ENCODE data around the gene CA6. TPM values are rescaled to one million over a fixed set of nuclear protein-coding genes. Genes with fewer than 3 reads are reported as not detected.

CA6 gene
- total RNA-seq, 1 experiment from 2014 or later: not detected

- no peak overlapping the region for H4K5ac ChIP-seq (ENCODE audit: insufficient read length, low read depth, low read length)
- DNase-seq: no peak
- H3K27ac Mint-ChIP-seq: 0 out of 7 replicates have a peak overlapping the region, but pooled peaks of 1 of the 3 experiments have one; percentile 48
- H3K79me1 ChIP-seq (ENCODE audit: insufficient read depth, low read depth, low read length, poor library complexity, severe bottlenecking): no peaks in the 10 kb centered on the region
- no peak overlapping the region for H3K18ac ChIP-seq (ENCODE audit: insufficient read length, low read depth, low read length)
- no peak overlapping the region for H3K23ac ChIP-seq (ENCODE audit: insufficient read length, low read depth, low read length)
- no peak overlapping the region for H2BK20ac ChIP-seq (ENCODE audit: low read depth, low read length, poor library complexity, severe bottlenecking)
- no peaks in the 10 kb centered on the region for H3K23me2 ChIP-seq (ENCODE audit: insufficient read length, low read depth, low read length, poor library complexity, severe bottlenecking)
- H2BK15ac ChIP-seq (ENCODE audit: low read depth, low read length): no peak overlapping the region
- no peak overlapping the region for H2AFZ ChIP-seq (ENCODE audit: low read length)
- no peak overlapping the region for H3K4me2 ChIP-seq (ENCODE audit: insufficient read depth, insufficient read length, low read length)
- H4K8ac ChIP-seq (replicated peaks; ENCODE audit: insufficient read length, low read depth, low read length): no peak overlapping the region
- H3K4ac ChIP-seq (ENCODE audit: low read depth, low read length): no peak overlapping the region
- no peak overlapping the region for H4K91ac ChIP-seq (ENCODE audit: insufficient read length, low read depth, low read length)
- no CpG with 5 or more reads among the region's 10 CpGs for WGBS (ENCODE audit: extremely low coverage, insufficient read length, low lambda C conversion rate)
- no peaks in the 10 kb centered on the region for H4K20me1 ChIP-seq (ENCODE audit: control insufficient read depth, insufficient read depth, insufficient read length)
- H3K36me3 Mint-ChIP-seq (ENCODE audit: insufficient read depth in 1 of 3, low read depth in 3 of 3): no peaks in the 10 kb centered on the region; a peak in 1 of 7 replicates
- no peak overlapping the region for H3T11ph ChIP-seq (ENCODE audit: low read length)
- peaks cover 0 to under 1% of the 10 kb centered on the region in 2 experiments; a peak in 1 of 4 replicates for H3K4me1 Mint-ChIP-seq
- H3K9ac ChIP-seq (ENCODE audit: extremely low read depth, insufficient read length, low read length): no peak overlapping the region
- no peak overlapping the region for H2BK12ac ChIP-seq (ENCODE audit: insufficient read length, low read depth, low read length)
- H3K27me3 ChIP-seq (ENCODE audit: insufficient read depth, low read length): no peaks in the 10 kb centered on the region
- H2BK5ac ChIP-seq (ENCODE audit: insufficient read length, low read length): no peak overlapping the region
- H3K4me3 Mint-ChIP-seq: no peak overlapping the region
- TF ChIP-seq CTCF (conservative IDR thresholded peaks at IDR 0.05): peak; percentile 27; the same call in 1 of the 3 replicates
- no peaks in the 10 kb centered on the region for H3K9me3 Mint-ChIP-seq
- no peak overlapping the region for H2AK5ac ChIP-seq (ENCODE audit: insufficient read length, low read length)
- no peaks in the 10 kb centered on the region for H3K4me1 ChIP-seq (ENCODE audit: insufficient read depth, low read length)
- no peak overlapping the region for H3K27ac ChIP-seq (ENCODE audit: insufficient read length, low read depth, low read length)
- H2BK120ac ChIP-seq (ENCODE audit: low read depth, low read length, poor library complexity, severe bottlenecking): no peak overlapping the region
- no peak overlapping the region for H3K14ac ChIP-seq (ENCODE audit: insufficient read depth, low read length)
- H3K27me3 Mint-ChIP-seq (ENCODE audit: low read depth): no peaks in the 10 kb centered on the region
- H3K9me3 ChIP-seq (ENCODE audit: control insufficient read depth, low read depth, low read length): no peaks in the 10 kb centered on the region
- H3K56ac ChIP-seq (ENCODE audit: insufficient read length, low read depth, low read length): no peak overlapping the region
- no peaks in the 10 kb centered on the region for H3K79me2 ChIP-seq (ENCODE audit: insufficient read depth, low read length)
Observed at GRCh38 chr1:9022773-9023172, 77.1 kb downstream of the CA6 start.

Other genes starting within 250 kb of the CA6 start
- 92.7 and 103 TPM in 2 replicates for gene RERE, start 128.2 kb upstream of the CA6 start, total RNA-seq (2021)
- gene ENO1, start 67.2 kb upstream of the CA6 start, total RNA-seq (2021): 1,781 and 1,786 TPM in 2 replicates
- gene SLC2A7, start 80.6 kb downstream of the CA6 start, total RNA-seq (2021): not detected in 2 replicates
- gene SLC2A5, start 123.8 kb downstream of the CA6 start, total RNA-seq (2021): not detected in 2 replicates
- gene GPR157, start 183.2 kb downstream of the CA6 start, total RNA-seq (2021): 3.8 and 4.1 TPM in 2 replicates

All from H9 (cell line).